GM12864 (cell line): ENCODE measurements around the gene USP35.

Experiments used
- DNase-seq: peaks from one replicate; pipeline ENCODE4 v3.0.0-alpha.2; 2011; ENCODE audit warnings: low read depth
- H3K4me3 ChIP-seq: 2 replicates; pipeline ENCODE4 v1.5.1; 2011; ENCODE audit warnings: mild to moderate bottlenecking, low read depth, low read length, control low read depth
- TF ChIP-seq, protein P1 (sequence below): IDR thresholded peaks from 2 replicates; pipeline ENCODE4 v1.5.1; 2011; ENCODE audit warnings: low read depth, mild to moderate bottlenecking, moderate library complexity, low read length, control low read depth, inconsistent platforms; ENCODE audit errors: missing control alignments

USP35 gene

DNA sequence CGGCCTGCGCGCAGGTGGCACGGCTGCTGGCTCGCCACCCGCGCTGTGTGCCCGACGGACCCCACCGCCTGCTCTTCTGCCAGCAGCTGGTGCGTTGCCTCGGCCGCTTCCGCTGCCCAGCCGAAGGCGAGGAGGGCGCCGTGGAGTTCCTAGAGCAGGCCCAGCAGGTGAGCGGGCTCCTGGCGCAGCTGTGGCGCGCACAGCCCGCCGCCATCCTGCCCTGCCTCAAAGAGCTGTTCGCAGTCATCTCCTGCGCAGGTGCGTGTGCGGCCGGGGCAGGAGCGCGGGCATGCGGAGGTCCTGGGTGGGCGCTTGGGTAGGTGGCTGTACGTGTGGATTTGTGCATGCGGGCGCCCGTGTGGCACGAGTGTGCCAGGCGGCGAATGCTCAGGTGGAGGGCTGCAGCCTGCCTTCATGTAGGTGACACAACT is 8.0 kb downstream of the USP35 start:
- DNase-seq: no peak
- TF ChIP-seq, protein P1, sequence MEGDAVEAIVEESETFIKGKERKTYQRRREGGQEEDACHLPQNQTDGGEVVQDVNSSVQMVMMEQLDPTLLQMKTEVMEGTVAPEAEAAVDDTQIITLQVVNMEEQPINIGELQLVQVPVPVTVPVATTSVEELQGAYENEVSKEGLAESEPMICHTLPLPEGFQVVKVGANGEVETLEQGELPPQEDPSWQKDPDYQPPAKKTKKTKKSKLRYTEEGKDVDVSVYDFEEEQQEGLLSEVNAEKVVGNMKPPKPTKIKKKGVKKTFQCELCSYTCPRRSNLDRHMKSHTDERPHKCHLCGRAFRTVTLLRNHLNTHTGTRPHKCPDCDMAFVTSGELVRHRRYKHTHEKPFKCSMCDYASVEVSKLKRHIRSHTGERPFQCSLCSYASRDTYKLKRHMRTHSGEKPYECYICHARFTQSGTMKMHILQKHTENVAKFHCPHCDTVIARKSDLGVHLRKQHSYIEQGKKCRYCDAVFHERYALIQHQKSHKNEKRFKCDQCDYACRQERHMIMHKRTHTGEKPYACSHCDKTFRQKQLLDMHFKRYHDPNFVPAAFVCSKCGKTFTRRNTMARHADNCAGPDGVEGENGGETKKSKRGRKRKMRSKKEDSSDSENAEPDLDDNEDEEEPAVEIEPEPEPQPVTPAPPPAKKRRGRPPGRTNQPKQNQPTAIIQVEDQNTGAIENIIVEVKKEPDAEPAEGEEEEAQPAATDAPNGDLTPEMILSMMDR: no peak
- no peak overlapping the region for H3K4me3 ChIP-seq

DNA sequence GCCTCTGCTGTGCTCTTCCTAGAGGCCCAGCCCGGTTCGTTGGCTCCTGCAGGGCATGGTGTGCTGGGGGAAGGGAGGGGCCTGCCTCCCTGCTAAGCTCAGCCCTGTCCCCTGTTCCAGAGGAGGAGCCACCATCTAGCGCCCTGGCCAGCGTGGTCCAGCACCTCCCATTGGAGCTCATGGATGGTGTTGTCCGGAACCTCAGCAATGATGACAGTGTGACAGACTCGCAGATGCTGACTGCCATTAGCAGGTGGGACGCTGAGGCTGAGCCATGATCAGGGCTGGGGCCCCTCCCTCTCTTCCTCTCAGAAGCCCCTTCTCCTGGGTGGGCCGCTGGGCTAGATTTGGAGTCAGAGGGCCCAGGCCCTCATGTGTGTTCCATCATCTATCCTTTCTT is 9.1 kb downstream of the USP35 start:
- TF ChIP-seq, protein P1: no peak
- no peak for DNase-seq

DNA sequence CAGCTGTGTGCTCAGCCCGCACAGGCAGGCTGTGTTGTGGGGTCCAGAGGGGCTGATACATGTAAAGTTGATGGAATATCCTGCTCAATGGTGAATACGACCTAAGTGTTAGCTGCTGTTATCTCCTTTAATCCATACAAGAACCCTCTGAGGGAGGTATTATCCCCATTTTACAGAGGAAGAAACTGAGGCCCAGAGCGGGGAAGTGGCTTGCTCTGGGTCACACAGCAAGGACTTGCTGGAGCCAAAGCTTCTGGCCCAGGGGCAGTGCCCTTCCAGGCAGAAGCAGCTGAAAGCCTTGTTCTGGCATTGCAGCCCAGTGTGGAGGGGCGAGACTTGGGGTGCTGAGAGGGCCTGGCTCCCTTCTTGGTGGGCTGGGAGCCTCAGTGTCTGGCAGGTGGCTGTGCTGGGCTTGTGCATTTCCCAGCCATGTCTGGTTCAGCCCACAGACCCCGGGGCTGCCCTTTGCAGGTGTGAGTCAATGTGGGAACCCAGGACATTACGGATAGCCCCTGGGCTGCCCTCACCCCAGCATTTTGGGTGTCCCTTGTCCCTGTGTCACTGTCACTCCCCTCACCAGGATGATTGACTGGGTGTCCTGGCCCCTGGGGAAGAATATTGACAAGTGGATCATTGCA is 10.4 kb downstream of the USP35 start:
- DNase-seq: no peak
- H3K4me3 ChIP-seq: no peak overlapping the region
- TF ChIP-seq, protein P1: no peak

More for the DNA sequence above, 9.1 kb downstream of the USP35 start:
- no peak overlapping the region for H3K4me3 ChIP-seq

- DNase-seq: no peak
- H3K4me3 ChIP-seq: no peak overlapping the region
- TF ChIP-seq, protein P1: no peak
These were observed 10.9 kb downstream of the USP35 start for GRCh38 chr11:78199653-78200015.

DNA sequence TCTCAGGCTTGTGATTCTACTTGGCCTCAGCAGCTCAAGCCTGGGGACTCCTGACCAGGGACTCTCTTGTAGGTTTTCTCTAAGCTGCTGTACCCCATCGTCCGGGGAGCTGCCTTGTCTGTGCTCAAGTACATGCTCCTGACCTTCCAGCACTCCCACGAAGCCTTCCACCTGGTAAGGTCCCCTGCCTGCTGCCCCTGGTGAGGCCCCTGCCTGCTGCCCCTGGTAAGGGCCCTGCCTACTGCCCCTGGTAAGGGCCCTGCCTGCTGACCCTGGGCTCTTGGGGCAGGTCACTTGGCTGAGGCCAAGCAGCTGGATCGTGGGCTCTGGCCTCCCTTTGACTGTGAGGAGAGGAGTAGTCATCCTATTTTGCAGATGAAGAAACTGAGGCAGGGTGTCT is 11.3 kb downstream of the USP35 start:
- TF ChIP-seq, protein P1: no peak
- no peak overlapping the region for H3K4me3 ChIP-seq
- DNase-seq: no peak

- no peak for DNase-seq
- no peak overlapping the region for H3K4me3 ChIP-seq
- TF ChIP-seq, protein P1: no peak
These were observed 11.8 kb downstream of the USP35 start for GRCh38 chr11:78200553-78200952.

DNA sequence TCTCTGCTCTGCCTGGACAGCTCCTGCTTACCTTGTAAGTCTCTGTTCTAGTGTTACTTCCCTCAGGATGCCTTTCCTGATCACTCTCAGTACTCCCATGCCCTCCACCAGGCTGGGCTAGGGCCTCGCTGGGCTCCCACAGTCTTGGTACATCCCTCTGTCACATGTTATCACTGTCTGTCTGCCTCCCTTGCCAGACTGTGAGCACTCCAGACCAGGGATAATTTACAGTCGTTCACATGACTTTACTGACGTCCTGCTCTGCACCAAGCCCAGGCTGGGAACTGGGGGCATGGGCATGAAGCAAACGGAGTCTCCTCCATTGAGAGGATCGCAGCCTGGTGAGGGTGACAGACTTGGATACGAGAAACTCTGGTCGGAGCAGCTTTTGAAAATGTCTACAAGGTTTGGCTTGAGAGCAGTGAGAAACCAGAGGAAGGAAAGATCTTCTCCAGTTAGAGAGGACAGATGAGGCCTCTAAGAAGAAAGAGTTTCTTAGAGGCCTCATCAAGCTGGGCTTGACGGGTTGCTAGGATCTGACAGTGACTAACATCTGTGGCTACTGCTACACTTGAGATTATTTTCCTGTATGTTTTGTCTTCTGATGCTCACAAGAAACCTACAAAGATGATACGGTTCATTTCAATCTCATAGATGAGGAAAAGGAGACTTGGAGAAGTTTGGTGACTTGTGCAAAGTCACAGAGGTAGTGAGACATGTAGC is 12.5 kb downstream of the USP35 start:
- no peak for DNase-seq
- TF ChIP-seq, protein P1: no peak
- no peak overlapping the region for H3K4me3 ChIP-seq
